ENCODE results near the gene VPS39.

VPS39 gene

DNA sequence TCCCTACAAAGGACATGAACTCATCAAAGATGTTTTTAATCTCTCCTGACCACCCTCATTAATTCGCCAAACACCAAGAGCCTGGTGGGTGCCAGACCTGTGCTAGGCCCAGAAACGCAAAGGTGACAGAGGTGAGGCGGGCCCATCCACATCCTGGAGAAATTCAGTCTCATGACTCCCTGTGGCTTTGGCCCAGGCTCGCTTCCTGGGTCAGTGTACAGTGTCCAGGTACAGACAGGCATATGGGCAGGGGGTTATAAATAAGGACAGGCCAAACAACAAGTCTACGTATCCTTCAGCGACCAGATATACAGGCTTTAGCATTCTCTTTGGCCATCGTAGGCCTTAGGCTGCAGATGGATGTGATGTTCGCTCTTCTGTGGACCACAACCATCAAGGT, 50.7 kb downstream of the VPS39 start:
- no peak for DNase-seq

DNA sequence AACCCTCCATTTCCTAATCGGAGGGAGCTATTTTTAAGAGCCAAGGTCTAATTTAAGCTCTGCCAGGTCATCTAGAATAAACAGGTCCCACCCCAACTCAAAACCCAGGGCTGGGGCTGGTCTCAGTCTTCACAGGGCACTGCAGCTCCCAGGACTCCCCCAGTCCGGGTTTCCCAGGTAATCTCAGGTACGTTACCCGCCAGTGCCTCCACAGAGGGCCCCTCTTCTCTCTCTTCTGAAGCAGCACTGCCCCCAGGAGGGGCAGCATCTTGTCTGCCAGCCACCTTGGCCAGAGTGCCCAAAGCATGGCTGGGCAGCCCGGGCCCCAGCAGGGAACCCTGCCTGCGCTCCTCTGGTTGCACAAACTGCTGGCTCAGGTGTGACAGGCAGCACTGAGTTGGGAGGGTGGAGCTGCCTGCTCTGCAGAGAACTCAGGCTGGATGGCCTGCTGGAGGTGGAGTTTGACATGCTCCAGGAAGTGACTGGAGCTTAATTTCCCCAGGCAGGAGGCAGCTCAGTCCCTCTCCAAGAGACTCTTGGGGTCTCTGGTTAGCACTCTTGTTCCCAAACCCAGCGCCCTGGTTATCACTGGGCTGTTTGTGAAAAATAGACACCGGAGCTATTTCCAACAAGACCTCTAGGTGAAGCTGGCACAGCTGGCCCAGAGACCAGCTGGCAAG, 51.7 kb downstream of the VPS39 start, which contains the start of gene PLA2G4F:
Gene PLA2G4F (minus strand): TSS at position 394 of the 680 bp plus-strand sequence. CDS start 87 bp downstream, at position 307.
- no peak for DNase-seq

DNA sequence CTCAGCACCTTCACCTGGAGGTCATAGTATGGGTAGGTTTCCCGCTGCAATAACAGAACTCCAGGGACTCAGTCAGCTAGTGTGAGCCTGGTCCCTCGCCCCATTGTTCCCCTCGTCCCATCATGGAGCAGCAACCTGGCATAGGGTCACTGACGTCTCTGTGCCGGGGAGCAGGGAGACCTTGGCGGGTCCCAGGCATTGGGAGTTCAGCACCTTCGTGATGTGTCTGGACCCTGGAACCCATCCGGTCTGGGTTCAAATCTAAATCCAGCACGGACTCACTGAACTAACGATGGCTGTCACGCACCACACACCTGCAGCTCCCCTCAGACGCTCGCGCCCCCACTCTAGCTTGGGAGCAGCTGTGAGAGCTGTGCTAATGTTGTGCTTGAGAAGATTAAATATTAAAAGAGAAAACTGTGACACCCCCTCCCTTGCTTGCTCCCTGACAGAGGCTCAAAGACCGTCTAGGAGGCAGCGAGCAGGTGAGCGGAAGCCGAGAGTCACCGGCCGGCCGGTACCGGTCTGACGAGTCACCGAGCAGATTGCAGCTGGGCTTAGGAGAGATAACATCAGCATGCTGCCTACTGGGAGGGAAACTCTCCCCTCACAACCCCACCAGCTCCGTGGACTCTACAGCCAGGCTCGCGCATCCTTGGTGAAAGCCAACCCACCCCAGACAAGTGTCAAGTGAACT, 52.4 kb downstream of the VPS39 start:
- no peak for DNase-seq

DNA sequence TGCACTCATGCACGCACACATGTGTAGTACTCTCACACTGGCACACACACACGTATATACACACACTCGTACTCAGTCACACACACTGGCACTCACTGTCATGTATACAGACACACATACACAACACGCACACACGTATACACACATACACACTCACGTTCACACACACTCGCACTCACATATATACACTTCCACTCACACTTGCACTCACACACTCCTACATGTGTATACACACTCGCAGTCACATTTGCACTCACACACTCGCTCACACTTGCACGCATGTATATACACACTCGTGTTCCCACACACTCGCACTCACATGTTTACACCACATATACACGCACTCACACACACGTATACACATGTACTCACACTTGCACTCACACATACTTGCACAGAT, 53.1 kb downstream of the VPS39 start:
- no peak for DNase-seq

DNA sequence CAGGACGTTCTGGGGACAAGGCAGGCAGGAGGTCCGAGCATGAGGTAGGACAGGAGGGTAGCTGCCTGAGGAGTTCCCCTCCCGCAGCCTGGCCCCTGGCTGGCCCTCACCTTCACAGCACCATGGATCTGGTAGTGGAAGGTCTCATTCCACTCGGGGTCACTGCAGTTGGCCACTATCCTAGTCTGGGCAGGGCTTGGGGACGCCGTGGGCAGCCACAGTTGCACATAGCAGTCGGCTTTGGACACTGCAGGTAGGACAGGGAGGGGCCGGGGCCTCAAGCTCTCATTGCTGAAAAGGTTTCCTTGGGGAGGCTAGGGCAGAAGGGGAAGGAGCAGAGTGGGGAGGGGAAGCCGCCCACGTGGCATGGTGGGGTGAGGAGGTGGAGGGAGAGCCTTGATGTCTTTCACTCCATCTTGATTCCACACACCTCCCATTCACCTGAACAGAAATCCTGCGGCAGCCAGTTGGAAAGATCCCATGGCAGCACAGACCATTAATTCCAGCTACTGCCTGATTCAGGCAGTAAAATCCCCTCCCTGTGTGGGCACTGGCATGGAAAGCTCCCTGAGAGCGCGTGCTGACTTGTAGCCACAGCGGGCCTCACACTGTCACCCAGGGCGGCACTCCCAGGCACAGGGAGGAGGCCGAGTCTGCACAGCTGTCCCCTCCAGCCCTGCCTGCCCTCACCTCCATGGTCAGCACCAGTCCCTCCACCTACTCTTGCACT, 53.7 kb downstream of the VPS39 start:
- no peak for DNase-seq

DNA sequence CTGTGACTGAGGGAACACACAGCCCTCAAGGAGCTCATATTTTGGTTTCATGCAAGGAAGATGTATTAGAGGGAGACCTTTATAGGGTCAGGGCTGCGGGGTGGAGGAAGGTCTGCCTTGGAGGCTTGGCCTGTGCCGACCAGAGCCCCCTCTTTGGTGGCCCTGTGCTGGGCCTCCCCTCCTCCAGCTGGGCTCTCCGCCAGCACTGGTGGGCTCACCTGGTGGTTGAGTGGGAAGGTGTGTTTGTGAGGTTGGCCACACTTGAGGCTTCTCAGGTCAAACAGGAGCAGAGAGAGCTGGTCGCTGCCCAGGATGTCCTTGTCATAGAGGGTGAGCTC, 54.3 kb downstream of the VPS39 start:
- no peak for DNase-seq

DNA sequence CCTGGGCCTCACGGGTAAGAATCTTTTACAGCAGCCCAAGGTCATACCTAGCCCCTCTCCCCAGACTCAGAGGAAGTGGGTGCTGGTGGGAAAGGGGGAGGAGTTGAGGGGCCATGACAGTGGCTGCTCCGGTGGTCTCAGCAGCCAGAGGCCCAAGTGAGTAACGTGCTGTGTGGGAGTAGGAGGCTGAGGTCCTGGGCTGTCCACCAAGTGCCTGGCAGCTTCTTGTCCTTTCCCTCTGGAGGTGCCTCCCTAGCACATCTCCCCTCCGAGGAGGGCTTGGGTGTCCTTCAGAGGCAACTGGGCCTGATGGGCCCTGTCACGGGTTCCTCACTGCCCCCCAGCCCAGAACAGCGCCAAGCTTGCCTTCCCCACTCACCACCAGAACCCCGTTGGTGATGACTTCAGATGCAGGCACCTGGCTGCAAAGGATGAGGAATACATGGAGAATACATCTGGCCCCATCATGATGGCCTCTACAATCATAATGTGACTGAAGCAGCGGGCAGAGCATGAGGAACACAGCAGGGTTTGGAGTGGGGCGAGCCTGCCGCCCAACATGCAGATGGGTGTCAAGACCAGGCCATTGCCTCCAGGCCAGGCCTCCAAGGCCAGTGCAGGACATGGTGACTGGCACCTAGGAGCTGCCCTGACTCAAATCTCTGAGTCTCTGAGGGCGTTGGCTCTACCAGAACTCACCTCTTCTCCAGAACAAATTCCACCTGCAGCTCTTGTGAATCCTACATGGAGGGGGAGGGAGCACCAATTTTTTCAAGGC, 55.0 kb downstream of the VPS39 start:
- no peak for DNase-seq

DNA sequence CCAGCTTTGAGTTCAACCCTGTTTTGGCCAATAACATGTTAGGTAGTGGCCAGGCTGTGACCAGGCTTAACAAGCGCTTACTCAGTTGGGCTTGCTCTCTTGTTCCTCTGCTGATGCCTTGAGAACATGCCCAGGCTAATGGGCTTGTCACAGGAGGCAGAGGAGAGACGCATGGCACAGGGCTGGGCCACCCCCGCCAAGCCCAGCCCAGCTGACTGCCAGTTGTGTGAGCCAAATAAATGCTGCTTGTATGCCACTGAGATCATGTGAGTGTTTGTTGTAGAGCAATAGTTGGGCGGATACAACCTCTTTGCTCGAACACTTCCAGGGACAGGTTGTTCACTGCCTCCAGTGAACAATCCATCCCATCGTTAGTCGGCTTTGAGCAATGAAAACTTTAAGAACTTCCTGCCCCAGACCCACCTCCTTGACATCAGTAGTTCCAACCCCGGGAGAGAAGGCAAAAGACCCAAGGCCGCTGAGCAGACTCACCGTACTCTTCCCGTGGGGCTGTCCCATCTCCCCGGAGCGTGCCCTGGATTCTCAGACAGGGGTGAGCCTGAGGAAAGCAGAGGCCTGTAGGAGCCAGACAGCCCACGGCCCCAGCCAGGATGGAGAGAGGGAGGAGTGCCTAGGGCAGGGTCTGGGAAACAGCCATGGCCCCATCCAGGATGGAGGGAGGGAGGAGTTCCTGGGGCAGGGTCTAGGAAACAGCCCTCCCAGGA, 55.7 kb downstream of the VPS39 start:
- DNase-seq = no peak

DNA sequence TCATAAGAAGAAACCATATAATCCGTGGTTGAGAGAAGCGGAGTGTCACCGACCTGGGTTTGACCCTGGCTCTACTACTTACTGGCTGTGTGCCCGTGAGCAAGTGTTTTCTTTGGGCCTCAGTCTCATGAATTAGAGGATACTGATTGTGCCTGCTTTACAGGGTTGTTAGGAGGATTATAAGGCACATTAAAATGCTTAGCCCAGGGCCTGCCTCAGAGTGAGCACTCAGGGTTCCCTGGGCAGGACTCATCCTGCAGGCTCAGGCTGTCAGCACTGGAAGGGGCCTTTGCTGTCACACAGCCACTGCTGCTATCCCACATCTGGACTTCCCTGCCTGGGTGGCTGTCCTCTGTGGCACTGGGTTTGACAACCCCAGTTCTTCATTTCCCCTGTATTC, 56.4 kb downstream of the VPS39 start:
- DNase-seq = no peak

DNA sequence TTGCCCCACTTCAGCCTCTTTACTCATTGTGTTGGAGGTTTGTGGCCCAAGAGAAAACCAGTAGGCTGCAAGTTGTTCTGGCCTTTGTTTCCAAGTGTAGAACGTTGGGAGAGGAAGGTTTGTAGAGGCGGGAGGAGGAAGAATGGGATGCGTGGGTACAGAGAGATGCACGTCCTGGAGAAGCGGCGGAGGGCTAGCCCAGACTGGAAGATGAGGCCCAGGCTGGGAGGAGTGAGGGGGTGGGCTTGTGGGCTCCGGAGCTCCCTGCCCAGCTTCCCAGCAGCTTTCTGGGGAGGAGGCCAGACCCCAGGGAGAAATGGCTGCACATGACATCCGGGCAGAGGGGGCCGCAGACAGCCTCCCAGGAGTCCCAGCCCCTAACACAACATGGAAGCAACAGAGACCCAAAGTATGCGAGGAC, 57.0 kb downstream of the VPS39 start:
- DNase-seq = no peak

DNA sequence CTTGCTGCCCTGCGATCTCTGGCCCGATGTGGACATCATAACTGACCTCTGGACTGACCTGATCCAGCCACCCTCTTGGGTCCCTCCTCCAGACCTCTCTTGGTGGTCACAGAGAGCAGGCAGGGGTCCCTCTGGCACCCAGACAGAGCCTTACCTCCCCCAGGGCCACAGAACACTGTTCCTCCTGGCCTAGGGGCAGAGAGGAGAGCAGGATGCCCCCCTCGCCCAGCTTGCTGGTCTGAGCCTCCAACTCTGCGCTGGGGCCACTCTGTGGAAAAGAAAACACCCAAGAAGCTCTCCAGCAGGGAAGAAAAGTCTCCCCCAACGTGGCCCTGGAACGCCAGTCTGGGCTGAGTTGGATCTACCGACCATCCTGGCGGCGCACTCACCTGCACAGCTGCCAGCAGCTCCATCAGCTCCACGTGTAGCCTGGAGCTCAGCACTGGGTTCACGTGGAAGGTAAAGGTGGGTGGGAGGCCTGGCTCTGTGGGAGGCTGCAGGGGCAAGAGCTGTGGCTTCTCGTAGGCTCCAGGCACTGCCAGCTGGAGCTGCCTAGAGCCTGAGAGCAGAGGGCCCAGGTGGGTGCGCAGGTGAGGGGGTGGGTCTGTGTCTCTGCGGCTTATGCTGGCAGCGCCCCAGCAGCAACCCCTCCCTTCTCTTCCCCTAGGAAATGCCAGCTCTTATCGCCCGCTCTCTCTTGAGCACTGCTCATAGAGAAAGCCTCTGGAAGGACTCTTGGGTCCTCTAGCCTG, 57.7 kb downstream of the VPS39 start:
- DNase-seq = no peak

DNA sequence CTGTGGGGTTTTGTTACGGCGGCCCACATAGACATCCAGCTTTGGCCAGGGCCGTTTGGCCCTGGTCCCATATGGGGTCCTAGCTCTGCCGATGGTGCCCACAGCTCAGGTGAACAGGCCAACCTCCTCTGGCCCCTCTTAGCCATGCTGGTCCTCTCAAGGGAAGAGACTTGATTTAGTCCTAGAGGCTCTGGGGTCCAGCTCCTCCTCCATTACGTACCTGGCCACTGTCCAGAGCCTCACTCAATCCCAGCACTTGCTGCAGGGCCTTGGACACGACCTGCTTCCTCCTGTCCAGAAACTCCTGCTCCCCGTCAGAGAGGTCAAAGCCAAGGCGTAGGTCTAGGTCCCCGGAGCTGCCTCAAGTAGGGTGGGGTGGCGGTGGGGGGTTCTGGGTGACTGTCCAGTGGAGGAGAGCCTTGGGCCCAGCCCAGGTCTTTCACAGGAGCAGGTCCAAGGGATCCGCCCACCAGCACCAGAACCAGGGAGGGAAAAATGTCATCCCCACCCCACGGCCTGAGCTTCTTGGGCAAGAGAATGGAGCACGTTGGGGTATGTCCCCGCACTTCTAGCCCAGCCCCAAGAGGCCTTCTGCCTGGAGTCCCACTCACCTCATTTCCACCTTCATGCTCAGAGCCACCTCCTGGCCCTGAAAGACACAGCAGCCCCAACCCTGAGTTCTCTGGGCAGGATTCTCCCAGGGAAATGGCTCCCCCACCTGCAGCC, 58.4 kb downstream of the VPS39 start:
- DNase-seq = no peak

DNA sequence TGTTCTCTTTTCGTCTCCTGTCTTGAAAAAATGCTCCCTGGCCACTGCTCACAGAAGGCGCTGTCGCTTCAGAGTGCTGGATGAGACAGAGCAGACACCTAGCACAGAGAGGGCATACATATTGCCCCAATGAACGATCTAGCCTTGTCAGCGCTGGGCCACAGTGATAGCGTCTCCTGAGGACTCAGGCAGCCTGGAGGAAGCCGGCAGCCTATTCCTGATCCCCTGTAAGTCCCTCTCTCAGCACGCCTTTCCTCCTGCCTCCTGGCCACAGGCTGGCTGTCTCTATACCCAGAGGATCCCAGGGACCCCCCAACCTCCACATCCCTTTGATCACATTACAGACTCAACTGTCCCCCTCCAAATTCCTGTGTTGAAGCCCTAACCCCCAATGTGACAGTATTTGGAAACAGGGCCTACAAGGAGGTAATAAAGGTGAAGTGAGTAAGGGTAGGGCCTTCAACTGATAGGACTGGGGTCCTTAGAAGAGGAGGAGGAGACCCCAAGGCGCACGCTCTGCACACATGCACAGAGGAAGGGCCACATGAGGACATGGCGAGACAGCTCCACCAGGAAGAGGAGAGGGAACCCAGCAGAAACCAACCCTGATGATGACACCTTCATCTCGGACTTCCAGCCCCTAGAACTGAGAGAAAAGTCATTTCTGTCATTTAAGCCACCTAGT, 59.2 kb downstream of the VPS39 start:
- DNase-seq = no peak

DNA sequence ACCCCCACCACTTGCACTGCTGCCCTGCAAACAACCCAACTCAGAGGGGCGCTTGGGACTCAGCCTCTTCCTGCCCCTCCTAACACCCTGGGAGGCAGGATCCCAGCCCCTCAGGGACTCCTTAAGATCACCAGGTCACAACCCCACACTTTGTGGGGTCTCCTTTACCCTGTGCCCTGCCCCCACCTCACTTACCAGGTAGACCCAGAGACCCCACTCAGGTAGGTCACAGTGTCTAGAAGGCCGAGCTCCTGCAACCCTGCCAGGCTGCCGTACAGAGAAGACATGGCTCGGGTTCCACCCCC, 60.7 kb downstream of the VPS39 start:
- DNase-seq = no peak

DNA sequence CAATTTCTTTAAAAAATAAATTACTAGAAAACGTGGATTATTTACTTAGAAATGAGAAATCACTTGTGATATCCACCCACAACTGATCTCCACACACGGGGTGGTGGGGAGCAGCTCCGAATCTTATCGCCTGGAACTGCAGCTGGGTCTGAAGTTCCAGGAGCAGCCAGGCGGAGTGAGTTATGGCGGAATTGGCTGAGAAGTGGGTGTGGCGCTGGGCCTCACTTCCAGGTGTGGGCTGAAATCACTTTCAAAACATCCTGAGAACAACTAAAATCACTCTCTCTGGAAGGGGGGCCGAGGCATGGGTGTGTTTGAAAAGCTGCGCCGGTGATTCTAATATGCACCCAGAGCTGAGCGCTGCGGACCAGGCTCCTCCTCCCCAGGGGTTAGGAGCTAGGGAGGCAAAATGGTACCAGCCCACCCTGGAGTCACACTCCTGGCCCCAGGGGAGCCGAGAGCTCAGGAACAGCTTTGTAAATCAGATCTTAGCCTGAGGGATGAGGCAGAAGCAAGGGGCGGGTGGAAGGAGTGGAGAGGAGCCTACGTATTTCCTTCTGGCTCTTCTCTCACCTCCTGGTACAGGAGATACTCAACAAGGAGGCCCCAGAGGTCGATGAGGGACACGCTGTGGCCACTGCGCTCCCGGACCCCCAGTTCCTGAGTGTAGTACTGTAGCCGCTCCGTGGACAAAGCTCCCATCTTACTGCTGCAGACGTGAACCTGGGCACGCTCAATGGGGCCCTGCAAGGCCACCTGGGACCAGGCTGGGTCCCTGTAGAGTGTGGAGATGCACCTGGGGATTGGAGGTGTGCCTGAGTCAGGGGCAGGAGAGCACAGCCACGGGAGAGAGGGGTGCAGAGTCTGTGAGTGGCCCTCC, 61.3 kb downstream of the VPS39 start:
- DNase-seq = no peak

DNA sequence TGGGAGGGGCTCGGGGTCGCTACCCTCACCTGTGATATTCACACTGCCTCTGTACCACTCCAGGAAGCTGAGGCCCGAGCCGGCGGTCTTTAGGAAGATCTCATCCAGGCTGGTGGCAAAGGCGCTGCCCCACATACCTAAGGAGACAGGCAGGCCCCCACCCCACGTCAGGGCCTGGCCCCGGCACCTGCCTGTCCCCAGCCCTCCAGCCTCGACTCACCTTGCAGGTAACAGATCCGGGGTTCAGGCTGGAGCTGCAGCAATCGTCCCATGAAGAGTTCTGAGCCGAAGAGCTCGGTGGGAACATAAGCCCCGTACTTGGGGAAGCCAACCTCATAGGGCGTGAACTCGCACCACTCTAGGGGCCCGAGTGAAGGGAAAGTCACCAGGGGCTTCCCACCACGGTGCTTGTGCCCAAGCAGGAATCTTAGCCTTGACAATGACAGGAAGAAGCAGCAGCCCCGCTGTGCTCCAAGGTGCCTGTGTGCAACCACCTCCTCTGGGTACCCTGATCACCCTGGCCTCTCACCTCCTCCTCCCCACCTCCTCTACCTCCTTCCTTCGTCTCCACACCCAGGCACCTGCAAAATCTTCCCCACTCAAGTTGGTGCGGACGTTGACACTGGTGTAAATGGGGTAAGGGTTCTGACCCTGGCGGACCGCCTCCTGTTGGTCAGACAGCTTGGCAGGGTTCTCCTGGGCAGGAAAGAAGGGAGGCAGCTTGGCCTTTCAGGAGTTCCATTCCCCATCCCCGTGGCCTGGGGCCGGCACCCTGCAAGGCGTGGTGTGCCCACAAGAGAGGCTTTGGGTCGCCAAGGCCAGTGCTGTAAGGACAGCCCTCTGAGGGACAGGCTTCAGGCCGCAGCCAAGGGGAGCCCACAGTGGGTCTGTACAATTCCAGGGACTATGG, 62.3 kb downstream of the VPS39 start:
- no peak for DNase-seq

DNA sequence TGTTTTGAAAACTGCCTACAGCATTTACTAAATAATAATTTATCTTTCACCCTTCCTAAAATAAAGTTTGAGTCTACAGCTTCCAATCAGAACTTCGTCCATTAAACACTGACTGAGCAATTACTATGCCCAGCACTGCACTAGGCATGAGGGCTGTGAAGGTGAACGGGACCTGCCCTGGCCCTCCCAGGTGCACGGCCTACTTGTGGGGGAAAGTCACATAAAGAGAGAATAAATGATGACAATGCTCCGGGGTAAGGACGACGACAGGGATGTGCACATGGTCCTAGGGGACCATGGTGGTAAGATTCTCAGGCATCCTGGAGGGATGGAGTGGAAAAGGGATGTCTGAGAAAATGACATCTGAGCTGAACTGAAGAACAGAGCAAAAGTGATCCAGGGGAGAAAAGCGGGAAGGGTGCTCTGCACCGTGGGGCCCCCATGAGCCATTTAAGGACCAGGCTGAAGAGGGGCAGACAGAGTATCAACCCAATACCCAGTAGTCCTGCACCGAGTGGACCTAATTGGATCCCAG, 63.2 kb downstream of the VPS39 start:
- DNase-seq = no peak
